Stomach (tissue), 9 donors: Measurements from ENCODE around the gene PDE9A. TPM values are rescaled to one million over a fixed set of nuclear protein-coding genes. Genes with fewer than 3 reads are reported as not detected.

Source experiments
- DNase-seq, 2 donors: peaks; one replicate each; pipeline versions ENCODE4 v3.0.0 to v3.0.0-alpha.2; 2013 to 2019
- H3K27ac ChIP-seq, 5 donors: fragments of 200-600 bp in 4 of 5; sonication (generic) in 4 of 5; one replicate each; pipeline ENCODE4 v1.5.1; 2013 to 2019; ENCODE audit warnings: mild to moderate bottlenecking in 1 of 5, moderate library complexity in 1 of 5
- H3K27me3 ChIP-seq, 3 donors: fragments of 200-600 bp; sonication (generic); one replicate each; pipeline ENCODE4 v1.5.1; 2017 to 2019; ENCODE audit warnings: mixed run types in 1 of 3
- H3K36me3 ChIP-seq, 4 donors: fragments of 200-600 bp; sonication (generic); 1 replicate in 3 of 4; 2 replicates in 1 of 4; pipeline ENCODE4 v1.5.1; 2016 to 2019
- H3K4me1 ChIP-seq, 4 donors: fragments of 200-600 bp; sonication (generic); one replicate each; pipeline ENCODE4 v1.5.1; 2016 to 2019
- H3K4me3 ChIP-seq, 4 donors: fragments of 200-600 bp; sonication (generic) in 3 of 4; one replicate each; pipeline ENCODE4 v1.5.1; 2016 to 2019; ENCODE audit warnings: mild to moderate bottlenecking in 1 of 4
- H3K9me3 ChIP-seq, 4 donors: fragments of 200-600 bp; sonication (generic); one replicate each; pipeline ENCODE4 v1.5.1; 2016 to 2019
- EP300 ChIP-seq: sonication (generic); formaldehyde crosslinking; IDR thresholded peaks from one replicate; pipeline ENCODE4 v1.6.1; 2017; ENCODE audit warnings: antibody characterized with exemption
- POLR2A ChIP-seq, 4 donors: fragments of 450-650 bp; IDR thresholded peaks; one replicate each; pipeline ENCODE4 v1.6.1; 2016; ENCODE audit warnings: antibody characterized with exemption in 4 of 4, control low read depth in 2 of 4, mild to moderate bottlenecking in 1 of 4, moderate library complexity in 1 of 4
- POLR2AphosphoS5 ChIP-seq, 3 donors: sonication (generic); formaldehyde crosslinking; IDR thresholded peaks; one replicate each; pipeline ENCODE4 v1.6.1; 2016; ENCODE audit warnings: antibody characterized with exemption in 3 of 3
- WGBS, 5 donors: extraction: QIAGEN DNeasy Blood & Tissue Kit in 3 of 5; methylation state at CpG; one replicate each; pipeline versions ENCODE4 v1.1.5 to v1.1.7; 2013 to 2018; 5-methylcytosine and 5-hydroxymethylcytosine counted together
- intact Hi-C: fragments of 100-400 bp; cut with DNase I; formaldehyde crosslinking; loops from one replicate; pipeline ENCODE4 v1.15.1; 2023; ENCODE audit warnings: low total_unique reads
- polyA plus RNA-seq, 3 donors: library from polyadenylated mRNA; stranded (reverse); fragments of 200-250 nt; gene quantifications; one replicate each; pipeline ENCODE4 v1.2.3, GENCODE V29; 2013
- total RNA-seq, 5 donors: library from RNA; depleted of rRNA; stranded (reverse); fragments of >200 nt; gene quantifications; one replicate each; pipeline versions ENCODE4 v1.1.0 to v1.2.3, GENCODE V29; 2014 to 2016
- TF ChIP-seq, protein P1 (sequence below), 7 experiments: fragments of 450-650 bp in 4 of 7; fragments of 200-600 bp in 3 of 7; sonication (generic) in 3 of 7; IDR thresholded peaks; one replicate each; pipeline ENCODE4 v1.5.1; 2016 to 2019; ENCODE audit warnings: antibody characterized with exemption in 7 of 7, control low read depth in 2 of 7, mild to moderate bottlenecking in 1 of 7
- donor health status: healthy with polysubstance abuse.
- donor health status: Bipolar disorder and iron deficiency.
- donor health status: healthy.

The PDE9A gene
- total and polyA plus RNA-seq, 8 donors, result 6.4 to 77.1 (median 11.9) TPM

DNA sequence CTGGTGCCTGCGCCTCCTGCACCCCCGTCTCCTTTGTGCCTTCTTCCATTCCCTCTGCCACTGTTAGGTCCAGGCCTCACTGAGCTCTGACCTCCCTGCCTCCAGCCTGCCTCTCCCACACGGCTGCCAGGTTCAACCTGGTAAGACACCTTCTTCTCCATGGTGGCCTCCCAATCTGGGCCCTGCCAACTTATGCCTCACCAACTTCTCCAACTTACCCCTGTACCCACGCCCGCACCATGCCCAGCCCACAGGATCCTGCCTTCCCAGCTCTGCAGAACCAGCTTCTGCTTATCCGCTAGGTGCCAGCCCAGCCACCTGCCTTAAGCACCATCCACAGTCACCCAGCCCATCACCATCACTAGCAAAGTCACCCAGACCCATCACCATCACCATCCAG lies 37.2 kb downstream of the PDE9A start:
- H3K27me3 ChIP-seq, result no peaks in the 10 kb centered on the region
- DNase-seq, result no peak

GRCh38 chr21:42691901-42692559 lies 38.6 kb downstream of the PDE9A start:
- no peak overlapping the region for H3K27ac ChIP-seq
- H3K9me3 ChIP-seq, result no peaks in the 10 kb centered on the region
- peaks cover 0 to 12% (median 0%) of the 10 kb centered on the region in 4 donors for H3K4me1 ChIP-seq
- TF ChIP-seq EP300, result no peak
- TF ChIP-seq POLR2A (IDR thresholded peaks at IDR 0.05), result no peak
- no peak for TF ChIP-seq POLR2AphosphoS5 (IDR thresholded peaks at IDR 0.05)
- TF ChIP-seq, protein P1, sequence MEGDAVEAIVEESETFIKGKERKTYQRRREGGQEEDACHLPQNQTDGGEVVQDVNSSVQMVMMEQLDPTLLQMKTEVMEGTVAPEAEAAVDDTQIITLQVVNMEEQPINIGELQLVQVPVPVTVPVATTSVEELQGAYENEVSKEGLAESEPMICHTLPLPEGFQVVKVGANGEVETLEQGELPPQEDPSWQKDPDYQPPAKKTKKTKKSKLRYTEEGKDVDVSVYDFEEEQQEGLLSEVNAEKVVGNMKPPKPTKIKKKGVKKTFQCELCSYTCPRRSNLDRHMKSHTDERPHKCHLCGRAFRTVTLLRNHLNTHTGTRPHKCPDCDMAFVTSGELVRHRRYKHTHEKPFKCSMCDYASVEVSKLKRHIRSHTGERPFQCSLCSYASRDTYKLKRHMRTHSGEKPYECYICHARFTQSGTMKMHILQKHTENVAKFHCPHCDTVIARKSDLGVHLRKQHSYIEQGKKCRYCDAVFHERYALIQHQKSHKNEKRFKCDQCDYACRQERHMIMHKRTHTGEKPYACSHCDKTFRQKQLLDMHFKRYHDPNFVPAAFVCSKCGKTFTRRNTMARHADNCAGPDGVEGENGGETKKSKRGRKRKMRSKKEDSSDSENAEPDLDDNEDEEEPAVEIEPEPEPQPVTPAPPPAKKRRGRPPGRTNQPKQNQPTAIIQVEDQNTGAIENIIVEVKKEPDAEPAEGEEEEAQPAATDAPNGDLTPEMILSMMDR (IDR thresholded peaks at IDR 0.05), result no peak
- H3K27me3 ChIP-seq, result no peaks in the 10 kb centered on the region
- no peak overlapping the region for H3K4me3 ChIP-seq
- peaks cover 0 to 67% (median 8%) of the 10 kb centered on the region in 4 donors for H3K36me3 ChIP-seq
- DNase-seq, result no peak
- 87 to 91% (median 88%) methylated on average over 13 to 19 of the region's 19 CpGs for WGBS, 5 donors
- intact Hi-C loops, result no loop called here

More for the DNA sequence above, 37.2 kb downstream of the PDE9A start:
- WGBS, 5 donors, result 90 to 99% (median 97%) methylated on average over 6 of the region's 6 CpGs
- Histone ChIP-seq H3K4me1 (peaks cover 0 to 7% (median 0%) of the 10 kb centered on the region in 4 donors), H3K27ac (no peak overlapping the region), H3K36me3 (peaks cover 0 to 66% (median 8%) of the 10 kb centered on the region in 4 donors), H3K4me3 (no peak overlapping the region), H3K9me3 (no peaks in the 10 kb centered on the region)
- TF ChIP-seq EP300 (no peak), POLR2AphosphoS5 (IDR thresholded peaks at IDR 0.05) (no peak), POLR2A (IDR thresholded peaks at IDR 0.05) (no peak)
- TF ChIP-seq, protein P1 (IDR thresholded peaks at IDR 0.05), result no peak
- intact Hi-C loops, result no loop called here

- Histone ChIP-seq H3K9me3 (no peaks in the 10 kb centered on the region), H3K36me3 (peaks cover 0 to 64% (median 8%) of the 10 kb centered on the region in 4 donors)
These were observed 39.3 kb downstream of the PDE9A start for GRCh38 chr21:42692688-42693087.

DNA sequence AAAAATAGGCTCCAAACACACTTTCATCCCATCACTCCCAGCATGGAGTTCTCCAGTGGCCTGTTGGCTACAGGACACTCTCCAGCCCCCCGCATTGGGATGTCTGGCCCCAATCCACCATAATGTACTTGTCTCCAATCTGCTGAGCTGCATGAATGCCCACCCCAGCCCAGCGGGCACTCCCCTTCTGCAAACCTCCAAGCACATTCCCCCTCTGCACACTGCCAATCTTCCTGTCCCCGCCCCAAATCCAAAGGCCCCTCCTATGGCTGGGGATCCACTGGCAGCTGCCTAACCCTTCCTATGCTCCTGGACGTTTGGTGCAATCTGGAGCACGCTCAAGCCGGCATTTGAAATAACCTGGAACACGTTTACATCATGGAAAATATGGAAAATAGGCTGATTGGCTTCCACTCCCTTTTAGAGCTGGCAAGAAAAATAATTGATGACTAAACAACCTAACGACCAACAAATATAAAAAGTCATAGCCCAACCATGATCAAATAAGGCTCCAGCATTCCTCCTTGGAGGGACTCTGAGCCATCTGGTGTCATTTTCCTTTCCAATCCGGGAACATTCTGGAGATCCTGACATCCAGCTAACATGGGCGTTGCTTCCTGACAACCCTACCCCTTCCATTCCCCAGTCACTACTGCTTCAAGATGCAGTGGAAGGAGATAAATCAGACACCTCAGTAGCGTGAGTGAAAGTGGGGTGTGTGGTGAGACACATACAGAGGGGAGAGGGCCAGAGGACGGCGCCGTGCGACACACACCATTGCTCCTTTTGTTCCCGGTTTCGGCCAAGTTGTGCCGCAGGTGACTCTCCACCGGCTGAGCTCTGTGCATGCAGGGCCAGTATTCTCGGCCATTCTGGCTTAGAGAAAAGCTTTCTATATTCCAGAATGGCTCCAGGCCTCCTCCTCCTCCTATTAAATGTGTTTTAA lies 41.6 kb downstream of the PDE9A start:
- no peaks in the 10 kb centered on the region for H3K27me3 ChIP-seq
- no peak overlapping the region for H3K4me3 ChIP-seq
- peaks cover 0 to 12% (median 0%) of the 10 kb centered on the region in 4 donors for H3K4me1 ChIP-seq
- no peak overlapping the region for H3K27ac ChIP-seq
- WGBS, 5 donors, result 79 to 91% (median 88%) methylated on average over 20 of the region's 20 CpGs
- H3K9me3 ChIP-seq, result no peaks in the 10 kb centered on the region
- intact Hi-C loops, result no loop called here
- H3K36me3 ChIP-seq, result peaks cover 0 to 62% (median 3%) of the 10 kb centered on the region in 4 donors
- DNase-seq, result no peak
- TF ChIP-seq EP300 (no peak), POLR2A (IDR thresholded peaks at IDR 0.05) (no peak), POLR2AphosphoS5 (IDR thresholded peaks at IDR 0.05) (no peak)
- TF ChIP-seq, protein P1 (IDR thresholded peaks at IDR 0.05), result no peak

More at GRCh38 chr21:42692688-42693087, 39.3 kb downstream of the PDE9A start:
- Histone ChIP-seq H3K4me3 (no peak overlapping the region), H3K27ac (no peak overlapping the region), H3K4me1 (peaks cover 0 to 12% (median 0%) of the 10 kb centered on the region in 4 donors), H3K27me3 (no peaks in the 10 kb centered on the region)
- TF ChIP-seq POLR2AphosphoS5 (IDR thresholded peaks at IDR 0.05) (no peak), EP300 (no peak), POLR2A (IDR thresholded peaks at IDR 0.05) (no peak)
- TF ChIP-seq, protein P1 (IDR thresholded peaks at IDR 0.05), result no peak
- intact Hi-C loops, result no loop called here
- DNase-seq, result no peak
- WGBS, 5 donors, result 92 to 97% (median 95%) methylated on average over 22 to 24 of the region's 24 CpGs
